BLaER1 (cell line): ENCODE measurements around the gene UQCC5.

Experiments
- H3K27ac ChIP-seq: shearing (Covaris generic); formaldehyde crosslinking; 2 replicates; pipeline ENCODE4 v1.8.1; 2022
- H3K27me3 ChIP-seq: shearing (Covaris generic); formaldehyde crosslinking; 2 replicates; pipeline ENCODE4 v1.8.1; 2022
- H3K36me3 ChIP-seq: shearing (Covaris generic); formaldehyde crosslinking; 2 replicates; pipeline ENCODE4 v1.8.1; 2022
- H3K4me1 ChIP-seq: shearing (Covaris generic); formaldehyde crosslinking; 2 replicates; pipeline ENCODE4 v1.8.1; 2022
- H3K4me2 ChIP-seq: shearing (Covaris generic); formaldehyde crosslinking; 2 replicates; pipeline ENCODE4 v1.8.1; 2022
- H3K4me3 ChIP-seq: shearing (Covaris generic); formaldehyde crosslinking; 2 replicates; pipeline ENCODE4 v1.8.1; 2022
- H3K9ac ChIP-seq: shearing (Covaris generic); formaldehyde crosslinking; 2 replicates; pipeline ENCODE4 v1.8.1; 2022
- H3K9me3 ChIP-seq: shearing (Covaris generic); formaldehyde crosslinking; 2 replicates; pipeline ENCODE4 v1.8.1; 2022
- H4K20me1 ChIP-seq: shearing (Covaris generic); formaldehyde crosslinking; 2 replicates; pipeline ENCODE4 v1.8.1; 2022
- Cebpa-rat ChIP-seq: shearing (Covaris generic); IDR thresholded peaks from 2 replicates; pipeline ENCODE4 v1.8.1; 2022

The UQCC5 gene, protein sequence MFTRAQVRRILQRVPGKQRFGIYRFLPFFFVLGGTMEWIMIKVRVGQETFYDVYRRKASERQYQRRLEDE

DNA sequence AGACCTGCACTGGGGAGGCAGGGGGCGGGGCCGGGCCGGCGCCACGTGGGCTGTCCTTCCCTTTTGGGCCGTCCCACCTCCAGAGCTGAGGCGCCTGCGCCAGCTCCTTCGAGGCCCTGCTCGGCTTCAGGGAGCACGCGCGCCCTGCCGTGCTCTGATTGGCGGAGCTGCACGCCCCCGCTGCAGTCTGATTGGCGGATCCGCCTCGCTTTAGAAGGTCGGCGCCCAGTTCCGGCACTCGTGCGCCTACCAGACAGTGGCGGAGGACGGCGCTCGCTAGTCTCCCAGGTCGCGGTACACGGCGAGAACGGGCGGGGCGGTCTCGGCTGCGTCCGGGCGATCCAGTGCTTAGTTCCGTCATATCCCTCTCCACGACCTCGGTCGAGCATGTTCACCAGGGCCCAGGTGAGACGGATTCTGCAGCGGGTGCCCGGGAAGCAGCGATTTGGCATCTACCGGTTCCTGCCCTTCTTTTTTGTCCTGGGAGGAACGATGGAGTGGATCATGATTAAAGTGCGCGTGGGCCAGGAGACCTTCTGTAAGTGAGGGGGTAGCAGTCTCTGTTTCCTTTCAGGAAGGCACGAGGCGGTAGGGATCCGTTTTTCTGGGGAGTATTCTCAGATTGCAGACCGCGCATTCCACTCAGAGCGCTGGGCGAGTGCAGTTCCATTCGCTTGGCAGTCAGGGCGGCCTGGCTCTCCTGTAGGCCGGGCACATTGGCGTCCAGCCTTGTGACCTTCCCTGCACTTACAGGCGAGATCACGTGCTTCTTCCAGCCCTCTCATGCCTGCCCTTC, at the start of gene UQCC5:
UQCC5 (plus strand) TSS at position 237 of the 796 bp plus-strand sequence; CDS start at position 388, 151 bp downstream.
- peak within 1 kb of the TSS; percentile 81 for H3K4me3 ChIP-seq
- H3K9me3 ChIP-seq = no peaks in the 10 kb centered on the region
- peak within 1 kb of the TSS; percentile 80 for H3K27ac ChIP-seq
- H3K9ac ChIP-seq = peak within 1 kb of the TSS; percentile 87
- peaks cover 58% of the 10 kb centered on the region for H3K4me1 ChIP-seq
- no peak for TF ChIP-seq Cebpa-rat
- H3K27me3 ChIP-seq = no peaks in the 10 kb centered on the region
- peaks cover 53% of the 10 kb centered on the region for H4K20me1 ChIP-seq
- H3K4me2 ChIP-seq = peak within 1 kb of the TSS; percentile 95
- peaks cover 28% of the 10 kb centered on the region for H3K36me3 ChIP-seq

DNA sequence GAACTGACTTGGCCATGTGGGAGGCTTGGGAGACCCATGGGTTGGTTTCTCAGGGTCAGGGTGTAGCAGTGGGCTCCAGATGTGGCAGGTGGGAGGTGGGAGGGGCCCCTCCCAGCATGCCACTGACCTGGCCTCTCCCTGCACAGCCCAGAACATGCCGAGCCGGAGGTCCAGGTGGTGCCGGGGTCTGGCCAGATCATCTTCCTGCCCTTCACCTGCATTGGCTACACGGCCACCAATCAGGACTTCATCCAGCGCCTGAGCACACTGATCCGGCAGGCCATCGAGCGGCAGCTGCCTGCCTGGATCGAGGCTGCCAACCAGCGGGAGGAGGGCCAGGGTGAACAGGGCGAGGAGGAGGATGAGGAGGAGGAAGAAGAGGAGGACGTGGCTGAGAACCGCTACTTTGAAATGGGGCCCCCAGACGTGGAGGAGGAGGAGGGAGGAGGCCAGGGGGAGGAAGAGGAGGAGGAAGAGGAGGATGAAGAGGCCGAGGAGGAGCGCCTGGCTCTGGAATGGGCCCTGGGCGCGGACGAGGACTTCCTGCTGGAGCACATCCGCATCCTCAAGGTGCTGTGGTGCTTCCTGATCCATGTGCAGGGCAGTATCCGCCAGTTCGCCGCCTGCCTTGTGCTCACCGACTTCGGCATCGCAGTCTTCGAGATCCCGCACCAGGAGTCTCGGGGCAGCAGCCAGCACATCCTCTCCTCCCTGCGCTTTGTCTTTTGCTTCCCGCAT, 49.2 kb upstream of the UQCC5 start:
- H3K4me2 ChIP-seq = no peak overlapping the region
- no peaks in the 10 kb centered on the region for H3K9me3 ChIP-seq
- H3K27me3 ChIP-seq = no peaks in the 10 kb centered on the region
- H4K20me1 ChIP-seq = peaks cover 37% of the 10 kb centered on the region
- H3K9ac ChIP-seq = no peak overlapping the region
- no peak for TF ChIP-seq Cebpa-rat
- H3K27ac ChIP-seq = peak overlapping the region; percentile 82; the same call in 1 of the 2 replicates
- peaks cover 86% of the 10 kb centered on the region for H3K36me3 ChIP-seq
- H3K4me1 ChIP-seq = peaks cover 72% of the 10 kb centered on the region
- H3K4me3 ChIP-seq = no peak overlapping the region

DNA sequence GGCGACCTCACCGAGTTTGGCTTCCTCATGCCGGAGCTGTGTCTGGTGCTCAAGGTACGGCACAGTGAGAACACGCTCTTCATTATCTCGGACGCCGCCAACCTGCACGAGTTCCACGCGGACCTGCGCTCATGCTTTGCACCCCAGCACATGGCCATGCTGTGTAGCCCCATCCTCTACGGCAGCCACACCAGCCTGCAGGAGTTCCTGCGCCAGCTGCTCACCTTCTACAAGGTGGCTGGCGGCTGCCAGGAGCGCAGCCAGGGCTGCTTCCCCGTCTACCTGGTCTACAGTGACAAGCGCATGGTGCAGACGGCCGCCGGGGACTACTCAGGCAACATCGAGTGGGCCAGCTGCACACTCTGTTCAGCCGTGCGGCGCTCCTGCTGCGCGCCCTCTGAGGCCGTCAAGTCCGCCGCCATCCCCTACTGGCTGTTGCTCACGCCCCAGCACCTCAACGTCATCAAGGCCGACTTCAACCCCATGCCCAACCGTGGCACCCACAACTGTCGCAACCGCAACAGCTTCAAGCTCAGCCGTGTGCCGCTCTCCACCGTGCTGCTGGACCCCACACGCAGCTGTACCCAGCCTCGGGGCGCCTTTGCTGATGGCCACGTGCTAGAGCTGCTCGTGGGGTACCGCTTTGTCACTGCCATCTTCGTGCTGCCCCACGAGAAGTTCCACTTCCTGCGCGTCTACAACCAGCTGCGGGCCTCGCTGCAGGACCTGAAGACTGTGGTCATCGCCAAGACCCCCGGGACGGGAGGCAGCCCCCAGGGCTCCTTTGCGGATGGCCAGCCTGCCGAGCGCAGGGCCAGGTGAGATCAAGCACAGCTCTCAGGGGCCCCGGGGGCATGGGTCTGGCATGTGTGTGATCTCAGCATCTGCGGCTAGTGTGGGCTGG, 48.4 kb upstream of the UQCC5 start:
- Histone ChIP-seq H3K36me3 (peaks cover 86% of the 10 kb centered on the region), H3K27ac (no peak overlapping the region), H3K27me3 (no peaks in the 10 kb centered on the region), H4K20me1 (peaks cover 38% of the 10 kb centered on the region), H3K9me3 (no peaks in the 10 kb centered on the region), H3K9ac (no peak overlapping the region), H3K4me3 (no peak overlapping the region), H3K4me2 (no peak overlapping the region), H3K4me1 (peaks cover 68% of the 10 kb centered on the region)
- TF ChIP-seq Cebpa-rat = no peak

DNA sequence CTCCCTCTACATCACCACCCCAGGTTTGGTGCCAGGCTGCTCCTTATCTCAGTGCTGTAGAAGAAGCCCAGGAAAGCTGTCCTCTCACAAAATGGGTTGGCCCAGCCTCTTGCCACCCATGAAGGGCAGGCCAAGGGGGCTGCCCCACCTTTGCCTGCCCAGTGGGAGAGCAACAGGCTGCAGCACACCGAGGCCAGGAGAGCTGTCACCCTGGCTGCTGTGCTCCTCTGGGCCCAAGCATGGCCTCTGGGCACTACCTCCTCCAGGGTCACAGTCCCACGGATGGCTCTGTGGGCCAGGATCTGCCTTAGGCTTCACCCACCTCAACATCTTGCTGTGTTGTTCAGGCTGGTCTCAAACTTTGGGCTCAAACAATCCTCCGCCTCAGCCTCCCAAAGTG, 47.7 kb upstream of the UQCC5 start:
- Histone ChIP-seq H4K20me1 (peaks cover 42% of the 10 kb centered on the region), H3K27me3 (no peaks in the 10 kb centered on the region), H3K36me3 (peaks cover 86% of the 10 kb centered on the region), H3K4me2 (no peak overlapping the region), H3K9ac (no peak overlapping the region), H3K9me3 (no peaks in the 10 kb centered on the region), H3K4me3 (no peak overlapping the region), H3K27ac (peak overlapping the region; percentile 27; the same call in 1 of the 2 replicates), H3K4me1 (peaks cover 61% of the 10 kb centered on the region)
- no peak for TF ChIP-seq Cebpa-rat

DNA sequence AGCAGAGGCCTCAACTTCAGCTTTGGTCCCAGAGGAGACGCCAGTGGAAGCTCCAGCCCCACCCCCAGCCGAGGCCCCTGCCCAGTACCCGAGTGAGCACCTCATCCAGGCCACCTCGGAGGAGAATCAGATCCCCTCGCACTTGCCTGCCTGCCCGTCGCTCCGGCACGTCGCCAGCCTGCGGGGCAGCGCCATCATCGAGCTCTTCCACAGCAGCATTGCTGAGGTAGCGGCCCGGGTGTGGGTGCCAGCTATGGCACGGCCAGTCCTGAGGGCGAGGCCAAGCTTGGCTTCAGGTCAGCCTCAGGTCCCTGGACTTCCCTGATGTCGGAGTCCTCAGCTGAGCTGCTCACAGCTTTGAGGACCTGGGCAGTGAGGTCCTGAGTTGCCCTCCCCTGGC, 47.0 kb upstream of the UQCC5 start:
- Histone ChIP-seq H3K4me1 (peaks cover 58% of the 10 kb centered on the region), H3K4me2 (peak overlapping the region; percentile 71), H3K9ac (peak overlapping the region; percentile 61), H3K9me3 (no peaks in the 10 kb centered on the region), H3K36me3 (peaks cover 91% of the 10 kb centered on the region), H3K27me3 (no peaks in the 10 kb centered on the region), H3K4me3 (no peak overlapping the region), H4K20me1 (peaks cover 49% of the 10 kb centered on the region), H3K27ac (peak overlapping the region; percentile 71)
- no peak for TF ChIP-seq Cebpa-rat

DNA sequence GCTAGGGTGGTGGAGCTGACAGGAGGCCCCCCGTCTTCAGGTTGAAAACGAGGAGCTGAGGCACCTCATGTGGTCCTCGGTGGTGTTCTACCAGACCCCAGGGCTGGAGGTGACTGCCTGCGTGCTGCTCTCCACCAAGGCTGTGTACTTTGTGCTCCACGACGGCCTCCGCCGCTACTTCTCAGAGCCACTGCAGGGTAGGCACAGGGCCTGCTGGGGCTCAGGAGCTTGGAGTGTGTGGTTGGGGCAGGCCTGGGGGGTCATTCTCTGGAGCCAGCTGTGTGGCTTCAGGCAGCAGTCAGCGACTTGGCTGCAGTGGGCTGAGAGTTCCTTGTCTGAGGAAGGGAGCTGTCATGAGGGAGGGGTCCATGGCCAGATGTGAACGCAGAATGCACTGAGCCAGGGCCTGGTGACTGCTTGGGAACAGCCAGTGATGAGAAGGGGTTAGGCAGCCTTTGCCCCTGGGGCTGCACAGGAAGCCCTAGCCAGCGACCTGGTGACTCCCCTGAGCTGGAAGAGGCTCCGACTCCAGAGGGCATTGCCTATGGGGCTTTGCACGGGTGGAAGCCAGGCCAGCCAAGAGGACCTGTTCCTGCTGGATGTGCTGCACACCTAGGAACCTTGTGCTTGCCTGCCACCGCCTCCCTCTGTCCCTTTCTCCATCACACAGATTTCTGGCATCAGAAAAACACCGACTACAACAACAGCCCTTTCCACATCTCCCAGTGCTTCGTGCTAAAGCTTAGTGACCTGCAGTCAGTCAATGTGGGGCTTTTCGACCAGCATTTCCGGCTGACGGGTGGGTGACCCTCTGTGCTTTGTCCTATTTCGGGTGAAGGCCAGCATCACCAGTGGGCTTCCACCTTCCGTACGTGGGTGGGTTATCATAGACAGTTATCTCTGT, 46.1 kb upstream of the UQCC5 start:
- Histone ChIP-seq H3K4me2 (peak overlapping the region; percentile 71), H3K4me1 (peaks cover 58% of the 10 kb centered on the region), H3K4me3 (no peak overlapping the region), H3K27ac (peak overlapping the region; percentile 71), H3K9me3 (no peaks in the 10 kb centered on the region), H4K20me1 (peaks cover 51% of the 10 kb centered on the region), H3K27me3 (no peaks in the 10 kb centered on the region), H3K36me3 (peaks cover 87% of the 10 kb centered on the region), H3K9ac (peak overlapping the region; percentile 61; the same call in 1 of the 2 replicates)
- TF ChIP-seq Cebpa-rat = no peak

DNA sequence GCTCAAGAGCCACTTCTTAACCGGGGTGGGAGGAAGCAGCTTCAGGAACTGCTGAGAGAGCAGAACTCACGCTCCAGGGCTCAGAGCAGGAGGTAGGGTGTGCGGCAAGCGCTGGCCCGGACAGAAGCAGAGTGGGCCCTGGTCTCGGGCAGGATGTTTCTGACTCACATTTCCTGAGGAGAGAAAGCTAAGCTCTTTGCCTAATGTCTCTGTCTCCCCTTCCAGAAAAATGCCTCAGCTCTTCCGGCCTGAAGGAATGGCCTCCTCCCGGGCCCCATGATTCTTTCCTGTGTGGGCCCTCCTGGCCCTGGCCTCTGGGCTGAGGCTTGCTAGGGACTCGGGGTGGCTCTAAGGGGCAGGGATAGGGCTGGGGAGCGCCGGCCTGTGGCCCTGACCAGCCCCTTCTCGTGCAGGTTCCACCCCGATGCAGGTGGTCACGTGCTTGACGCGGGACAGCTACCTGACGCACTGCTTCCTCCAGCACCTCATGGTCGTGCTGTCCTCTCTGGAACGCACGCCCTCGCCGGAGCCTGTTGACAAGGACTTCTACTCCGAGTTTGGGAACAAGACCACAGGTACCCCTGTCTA, 45.4 kb upstream of the UQCC5 start:
- peak overlapping the region; percentile 61; the same call in 1 of the 2 replicates for H3K9ac ChIP-seq
- H3K36me3 ChIP-seq = peaks cover 81% of the 10 kb centered on the region
- H3K9me3 ChIP-seq = no peaks in the 10 kb centered on the region
- no peaks in the 10 kb centered on the region for H3K27me3 ChIP-seq
- peaks cover 58% of the 10 kb centered on the region for H3K4me1 ChIP-seq
- H4K20me1 ChIP-seq = peaks cover 51% of the 10 kb centered on the region
- TF ChIP-seq Cebpa-rat = no peak
- peak overlapping the region; percentile 71 for H3K27ac ChIP-seq
- H3K4me2 ChIP-seq = peak overlapping the region; percentile 71
- no peak overlapping the region for H3K4me3 ChIP-seq

DNA sequence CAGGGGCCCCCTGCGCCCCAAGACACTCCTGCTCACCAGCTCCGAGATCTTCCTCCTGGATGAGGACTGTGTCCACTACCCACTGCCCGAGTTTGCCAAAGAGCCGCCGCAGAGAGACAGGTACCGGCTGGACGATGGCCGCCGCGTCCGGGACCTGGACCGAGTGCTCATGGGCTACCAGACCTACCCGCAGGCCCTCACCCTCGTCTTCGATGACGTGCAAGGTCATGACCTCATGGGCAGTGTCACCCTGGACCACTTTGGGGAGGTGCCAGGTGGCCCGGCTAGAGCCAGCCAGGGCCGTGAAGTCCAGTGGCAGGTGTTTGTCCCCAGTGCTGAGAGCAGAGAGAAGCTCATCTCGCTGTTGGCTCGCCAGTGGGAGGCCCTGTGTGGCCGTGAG, 44.3 kb upstream of the UQCC5 start:
- TF ChIP-seq Cebpa-rat = no peak
- Histone ChIP-seq H3K4me2 (no peak overlapping the region), H3K36me3 (peaks cover 70% of the 10 kb centered on the region)

More for the DNA sequence above, 44.3 kb upstream of the UQCC5 start:
- H3K27me3 ChIP-seq = no peaks in the 10 kb centered on the region
- H4K20me1 ChIP-seq = peaks cover 51% of the 10 kb centered on the region
- H3K4me3 ChIP-seq = no peak overlapping the region
- peaks cover 53% of the 10 kb centered on the region for H3K4me1 ChIP-seq
- no peak overlapping the region for H3K9ac ChIP-seq
- no peak overlapping the region for H3K27ac ChIP-seq
- H3K9me3 ChIP-seq = no peaks in the 10 kb centered on the region
